OCI-LY7 (cell line): ENCODE measurements around the gene CNKSR3. TPM values are rescaled to one million over a fixed set of nuclear protein-coding genes. Genes with fewer than 3 reads are reported as not detected.

Experiments
- BruUV-seq: library from RNA; stranded (reverse); fragments of 400-500 nt; replicated peaks from 2 replicates; lab custom pipeline; 2021; lab: Mats Ljungman, UMichigan
- CTCF ChIA-PET: fragments of 300-600 bp; sonication (Branson Sonifier 250); formaldehyde crosslinking; loops from one replicate; lab custom pipeline; 2022; ENCODE audit warnings: antibody characterized with exemption; ENCODE audit not compliant: unreplicated experiment; lab: Charles Lee
- POLR2A ChIA-PET: fragments of 300-600 bp; sonication (Branson Sonifier 250); formaldehyde crosslinking; loops from one replicate; lab custom pipeline; 2022; ENCODE audit warnings: antibody characterized with exemption; lab: Charles Lee
- DNase-seq: peaks from one replicate; pipeline ENCODE4 v3.0.0-alpha.2; 2015; ENCODE audit warnings: low spot score
- H2AFZ ChIP-seq: fragments of 200-600 bp; sonication (generic), shearing (Covaris generic); 2 replicates; pipeline ENCODE4 v1.6.1; 2014; ENCODE audit warnings: mild to moderate bottlenecking, antibody characterized with exemption, low read length, moderate library complexity
- H3K27ac ChIP-seq: fragments of 200-600 bp; sonication (generic); 2 replicates; pipeline ENCODE4 v1.5.1; 2014; ENCODE audit warnings: mixed run types, low read depth, mild to moderate bottlenecking, moderate library complexity, low read length, inconsistent platforms; ENCODE audit not compliant: poor library complexity, severe bottlenecking
- H3K36me3 ChIP-seq: fragments of 200-600 bp; sonication (generic); 2 replicates; pipeline ENCODE4 v1.6.1; 2014; ENCODE audit warnings: mild to moderate bottlenecking, antibody characterized with exemption, low read length, moderate library complexity, mixed read lengths; ENCODE audit not compliant: insufficient read depth
- H3K4me1 ChIP-seq: fragments of 200-600 bp; sonication (generic); 2 replicates; pipeline ENCODE4 v1.5.1; 2014; ENCODE audit warnings: mild to moderate bottlenecking, low read length; ENCODE audit not compliant: insufficient read depth, poor library complexity, severe bottlenecking
- H3K4me2 ChIP-seq: fragments of 200-600 bp; sonication (generic); 2 replicates; pipeline ENCODE4 v1.6.1; 2014; ENCODE audit warnings: mild to moderate bottlenecking, low read length
- H3K4me3 ChIP-seq: fragments of 200-600 bp; sonication (generic); 2 replicates; pipeline ENCODE4 v1.5.1; 2014; ENCODE audit warnings: mild to moderate bottlenecking, low read depth, low read length; ENCODE audit not compliant: poor library complexity, severe bottlenecking
- H3K79me2 ChIP-seq: fragments of 200-600 bp; sonication (generic); 2 replicates; pipeline ENCODE4 v1.6.1; 2016; ENCODE audit warnings: low read depth, mild to moderate bottlenecking, low read length, moderate library complexity, mixed read lengths; ENCODE audit not compliant: insufficient read depth
- H3K9me2 ChIP-seq: fragments of 200-600 bp; sonication (generic); 2 replicates; pipeline ENCODE4 v1.6.1; 2016; ENCODE audit warnings: mild to moderate bottlenecking, low read length, mixed read lengths; ENCODE audit not compliant: insufficient read depth
- H3K9me3 ChIP-seq: fragments of 200-600 bp; sonication (generic); 2 replicates; pipeline ENCODE4 v1.6.1; 2014; ENCODE audit warnings: mild to moderate bottlenecking, mixed run types, low read length, mixed read lengths
- H4K20me1 ChIP-seq: fragments of 200-600 bp; sonication (generic); 2 replicates; pipeline ENCODE4 v1.6.1; 2014; ENCODE audit warnings: mild to moderate bottlenecking, antibody characterized with exemption, low read length, moderate library complexity, mixed read lengths; ENCODE audit not compliant: insufficient read depth
- CTCF ChIP-seq: fragments of 200-600 bp; sonication (generic); conservative IDR thresholded peaks from 2 replicates; pipeline ENCODE4 v1.5.1; 2014; ENCODE audit warnings: mild to moderate bottlenecking, antibody characterized with exemption, low read length, moderate library complexity, mixed read lengths
- EZH2phosphoT487 ChIP-seq: fragments of 200-600 bp; sonication (generic); IDR thresholded peaks from 2 replicates; pipeline ENCODE4 v1.6.1; 2018; ENCODE audit warnings: low read depth, borderline replicate concordance, mild to moderate bottlenecking, mixed run types, antibody characterized with exemption, low read length, moderate library complexity, mixed read lengths
- intact Hi-C: fragments of 100-400 bp; cut with micrococcal nuclease; formaldehyde crosslinking; loops from one replicate; pipeline ENCODE4 v1.10.0; 2022; ENCODE audit not compliant: unreplicated experiment
- total RNA-seq, 2 experiments: library from RNA; depleted of rRNA in 1 of 2; stranded (reverse); fragments of >200 nt in 1 of 2; shearing (Covaris generic) in 1 of 2; gene quantifications; 2 replicates each; pipeline ENCODE4 v1.2.3, GENCODE V29; 2014 to 2022

Gene CNKSR3
- total RNA-seq, 2 experiments from 2014 or later, result not detected

- Histone ChIP-seq H3K4me1 (no peaks in the 10 kb centered on the region), H3K4me3 (no peak overlapping the region), H2AFZ (no peak overlapping the region), H3K27ac (no peak overlapping the region), H4K20me1 (no peaks in the 10 kb centered on the region), H3K79me2 (no peaks in the 10 kb centered on the region), H3K9me2 (no peaks in the 10 kb centered on the region), H3K36me3 (no peaks in the 10 kb centered on the region), H3K4me2 (no peak overlapping the region), H3K9me3 (no peaks in the 10 kb centered on the region)
- DNase-seq, result no peak
- intact Hi-C loops, result no loop called here
- TF ChIP-seq EZH2phosphoT487 (no peak), CTCF (no peak)
- ChIA-PET CTCF (no interaction called here), POLR2A (interaction anchor here (0.5 to 0.7 kb wide), 2 partner anchors 49 to 318 kb away, joined by 3 to 4 read pairs; no protein-coding TSS in a partner anchor)
- no TSS peak for BruUV-seq
Observed at GRCh38 chr6:154506991-154507898, 3.2 kb downstream of the CNKSR3 start.

GRCh38 chr6:154506582-154506981 is 3.9 kb downstream of the CNKSR3 start:
- H3K4me2 ChIP-seq, result no peak overlapping the region

GRCh38 chr6:154506108-154506507 is 4.4 kb downstream of the CNKSR3 start:
- no TSS peak for BruUV-seq
- H2AFZ ChIP-seq, result no peak overlapping the region
- no peaks in the 10 kb centered on the region for H4K20me1 ChIP-seq
- POLR2A ChIA-PET, result interaction anchor here (0.6 kb wide), 1 partner anchor 1822 kb away, joined by 3 read pairs; no protein-coding TSS in a partner anchor
- no peak overlapping the region for H3K4me3 ChIP-seq
- H3K27ac ChIP-seq, result no peak overlapping the region
- no peaks in the 10 kb centered on the region for H3K9me2 ChIP-seq
- no peaks in the 10 kb centered on the region for H3K9me3 ChIP-seq
- no peaks in the 10 kb centered on the region for H3K79me2 ChIP-seq
- TF ChIP-seq CTCF, result no peak
- no peak for TF ChIP-seq EZH2phosphoT487
- no peaks in the 10 kb centered on the region for H3K36me3 ChIP-seq
- no peak for DNase-seq
- intact Hi-C loops, result no loop called here
- CTCF ChIA-PET, result no interaction called here
- H3K4me2 ChIP-seq, result no peak overlapping the region
- no peaks in the 10 kb centered on the region for H3K4me1 ChIP-seq

More at GRCh38 chr6:154506582-154506981, 3.9 kb downstream of the CNKSR3 start:
- Histone ChIP-seq H3K27ac (no peak overlapping the region), H3K4me3 (no peak overlapping the region), H3K79me2 (no peaks in the 10 kb centered on the region), H3K9me3 (no peaks in the 10 kb centered on the region), H3K4me1 (no peaks in the 10 kb centered on the region), H4K20me1 (no peaks in the 10 kb centered on the region), H3K9me2 (no peaks in the 10 kb centered on the region), H2AFZ (no peak overlapping the region), H3K36me3 (no peaks in the 10 kb centered on the region)
- BruUV-seq, result no TSS peak
- intact Hi-C loops, result no loop called here
- TF ChIP-seq EZH2phosphoT487, result no peak
- POLR2A ChIA-PET, result no interaction called here
- CTCF ChIA-PET, result no interaction called here
- no peak for DNase-seq
